ENCODE measurements around the gene KRT24.

The KRT24 gene

DNA sequence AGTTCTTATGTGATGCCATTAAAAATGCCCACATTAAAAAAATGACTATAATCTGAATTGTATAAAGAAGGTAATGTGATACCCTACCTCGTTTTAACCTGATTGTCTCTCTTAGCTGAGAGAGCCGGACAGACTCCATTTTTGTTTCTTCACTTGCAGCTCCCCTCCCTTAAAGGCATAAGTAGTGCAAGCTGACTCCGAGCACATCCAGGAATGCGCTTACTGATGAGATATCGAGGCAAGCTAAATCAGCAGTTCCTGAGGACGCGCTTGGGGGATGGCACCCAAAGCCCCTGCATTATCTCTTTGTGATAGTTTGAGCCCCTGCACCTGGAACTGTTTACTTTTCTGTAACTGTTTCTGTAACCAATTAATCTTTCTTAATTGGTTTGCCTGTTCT, 6.3 kb downstream of the KRT24 start:
- Histone ChIP-seq H3K27me3 (ENCODE audit: low read depth, low read length) (peaks cover 19% of the 10 kb centered on the region), H3K4me3 (ENCODE audit: low read length) (no peak overlapping the region), H3K36me3 (replicated peaks; ENCODE audit: low read depth, low read length) (no peaks in the 10 kb centered on the region), H3K9me3 (ENCODE audit: insufficient read depth, low read length) (no peaks in the 10 kb centered on the region), H3K9ac (ENCODE audit: low read length) (no peak overlapping the region), H3K27ac (ENCODE audit: low read length) (no peak overlapping the region), H2AFZ (ENCODE audit: low read depth, low read length) (no peak overlapping the region), H3K4me2 (ENCODE audit: low read length) (no peak overlapping the region), H3K4me1 (ENCODE audit: low read length) (peaks cover 9% of the 10 kb centered on the region), H3K79me2 (ENCODE audit: low read length) (no peaks in the 10 kb centered on the region), H4K20me1 (ENCODE audit: insufficient read depth, low read length) (no peaks in the 10 kb centered on the region)
- TF ChIP-seq EZH2phosphoT487 (IDR thresholded peaks at IDR 0.05; ENCODE audit: low read depth), result no peak

DNA sequence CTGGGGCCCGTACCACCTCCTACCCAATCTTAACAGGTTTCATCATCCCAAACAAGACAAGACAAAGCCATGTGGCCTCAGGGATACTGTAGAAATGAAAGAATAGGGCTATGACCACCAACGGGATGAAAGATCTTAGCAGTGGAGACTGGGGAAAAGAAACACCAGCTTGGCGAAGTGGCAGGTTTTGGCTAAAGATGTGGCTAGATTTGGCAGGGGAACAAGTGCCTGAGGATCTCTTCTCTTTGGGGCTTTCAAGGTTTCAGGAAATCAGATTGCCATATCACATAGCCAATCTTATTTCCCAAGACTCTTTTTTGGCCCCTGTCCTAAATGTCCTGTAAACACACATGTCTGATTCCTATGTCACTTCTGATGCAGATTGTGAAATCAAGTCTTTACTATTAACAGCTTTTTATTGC, 6.9 kb downstream of the KRT24 start:
- no peak overlapping the region for H3K4me3 ChIP-seq (ENCODE audit: low read length)
- peaks cover 24% of the 10 kb centered on the region for H3K27me3 ChIP-seq (ENCODE audit: low read depth, low read length)
- H3K4me1 ChIP-seq (ENCODE audit: low read length), result peaks cover 9% of the 10 kb centered on the region
- no peak for TF ChIP-seq EZH2phosphoT487 (IDR thresholded peaks at IDR 0.05; ENCODE audit: low read depth)
- TF ChIP-seq, protein P1, sequence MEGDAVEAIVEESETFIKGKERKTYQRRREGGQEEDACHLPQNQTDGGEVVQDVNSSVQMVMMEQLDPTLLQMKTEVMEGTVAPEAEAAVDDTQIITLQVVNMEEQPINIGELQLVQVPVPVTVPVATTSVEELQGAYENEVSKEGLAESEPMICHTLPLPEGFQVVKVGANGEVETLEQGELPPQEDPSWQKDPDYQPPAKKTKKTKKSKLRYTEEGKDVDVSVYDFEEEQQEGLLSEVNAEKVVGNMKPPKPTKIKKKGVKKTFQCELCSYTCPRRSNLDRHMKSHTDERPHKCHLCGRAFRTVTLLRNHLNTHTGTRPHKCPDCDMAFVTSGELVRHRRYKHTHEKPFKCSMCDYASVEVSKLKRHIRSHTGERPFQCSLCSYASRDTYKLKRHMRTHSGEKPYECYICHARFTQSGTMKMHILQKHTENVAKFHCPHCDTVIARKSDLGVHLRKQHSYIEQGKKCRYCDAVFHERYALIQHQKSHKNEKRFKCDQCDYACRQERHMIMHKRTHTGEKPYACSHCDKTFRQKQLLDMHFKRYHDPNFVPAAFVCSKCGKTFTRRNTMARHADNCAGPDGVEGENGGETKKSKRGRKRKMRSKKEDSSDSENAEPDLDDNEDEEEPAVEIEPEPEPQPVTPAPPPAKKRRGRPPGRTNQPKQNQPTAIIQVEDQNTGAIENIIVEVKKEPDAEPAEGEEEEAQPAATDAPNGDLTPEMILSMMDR (IDR thresholded peaks at IDR 0.05; ENCODE audit: low read depth, low read length), result no peak
- H3K9ac ChIP-seq (ENCODE audit: low read length), result no peak overlapping the region
- no peaks in the 10 kb centered on the region for H3K36me3 ChIP-seq (replicated peaks; ENCODE audit: low read depth, low read length)
- H3K9me3 ChIP-seq (ENCODE audit: insufficient read depth, low read length), result no peaks in the 10 kb centered on the region
- H4K20me1 ChIP-seq (ENCODE audit: insufficient read depth, low read length), result no peaks in the 10 kb centered on the region
- no peak overlapping the region for H3K4me2 ChIP-seq (ENCODE audit: low read length)
- peak overlapping the region; percentile 41; the same call in 1 of the 2 replicates for H2AFZ ChIP-seq (ENCODE audit: low read depth, low read length)
- H3K27ac ChIP-seq (ENCODE audit: low read length), result no peak overlapping the region
- H3K79me2 ChIP-seq (ENCODE audit: low read length), result no peaks in the 10 kb centered on the region

DNA sequence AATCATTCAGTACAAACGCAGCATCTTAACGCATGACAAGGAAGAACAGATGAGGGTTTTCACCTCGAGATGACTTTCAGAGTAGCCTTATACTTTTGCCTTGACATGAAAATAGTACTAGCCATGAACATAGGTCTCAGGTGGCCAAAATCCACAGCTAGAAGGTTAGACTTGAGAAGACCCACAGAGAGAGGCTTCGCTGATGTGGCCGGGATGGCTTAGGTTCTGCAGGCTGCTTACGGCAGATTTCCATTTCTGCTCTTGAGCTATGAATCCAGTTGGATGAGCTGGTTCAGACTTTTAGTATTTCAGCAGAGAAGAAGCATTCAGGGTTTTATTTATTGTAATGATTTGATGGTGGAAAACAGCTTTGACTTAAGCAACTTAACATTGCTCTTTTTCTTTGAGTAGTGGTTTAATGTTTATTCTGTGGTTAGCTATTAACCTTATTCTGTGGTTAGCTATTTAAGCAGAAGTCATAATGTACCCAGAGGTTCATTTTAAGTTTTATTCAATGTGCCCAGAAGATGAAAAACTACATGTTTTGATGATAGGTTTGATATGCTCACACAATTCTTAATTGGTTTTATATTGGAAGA, 7.6 kb downstream of the KRT24 start:
- Histone ChIP-seq H3K79me2 (ENCODE audit: low read length) (no peaks in the 10 kb centered on the region), H3K4me2 (ENCODE audit: low read length) (no peak overlapping the region), H3K27ac (ENCODE audit: low read length) (no peak overlapping the region), H3K27me3 (ENCODE audit: low read depth, low read length) (peaks cover 25% of the 10 kb centered on the region), H2AFZ (ENCODE audit: low read depth, low read length) (no peak overlapping the region), H4K20me1 (ENCODE audit: insufficient read depth, low read length) (no peaks in the 10 kb centered on the region), H3K9ac (ENCODE audit: low read length) (no peak overlapping the region), H3K36me3 (replicated peaks; ENCODE audit: low read depth, low read length) (no peaks in the 10 kb centered on the region), H3K4me3 (ENCODE audit: low read length) (no peak overlapping the region), H3K9me3 (ENCODE audit: insufficient read depth, low read length) (no peaks in the 10 kb centered on the region), H3K4me1 (ENCODE audit: low read length) (peaks cover 9% of the 10 kb centered on the region)
- TF ChIP-seq, protein P1 (IDR thresholded peaks at IDR 0.05; ENCODE audit: low read depth, low read length), result no peak
- no peak for TF ChIP-seq EZH2phosphoT487 (IDR thresholded peaks at IDR 0.05; ENCODE audit: low read depth)

DNA sequence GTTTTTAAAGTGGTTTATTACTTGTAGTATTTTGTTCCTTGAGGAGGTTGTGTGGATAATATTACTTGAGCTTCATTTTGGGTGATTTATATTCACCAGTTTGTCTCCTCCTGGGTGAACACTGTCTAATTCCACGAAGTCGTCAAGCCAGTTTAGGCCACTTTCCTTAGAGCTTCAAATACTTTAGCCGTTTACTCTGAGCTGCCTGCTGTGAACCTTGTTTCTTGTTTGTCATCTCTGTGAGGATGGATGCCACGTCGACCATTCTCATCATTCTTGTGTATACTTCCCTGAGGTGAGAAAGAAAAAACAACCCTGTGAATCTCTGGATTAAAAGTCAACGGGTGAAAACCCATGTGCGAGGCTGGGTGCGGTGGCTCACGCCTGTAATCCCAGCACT, 9.0 kb downstream of the KRT24 start:
- TF ChIP-seq EZH2phosphoT487 (IDR thresholded peaks at IDR 0.05; ENCODE audit: low read depth), result no peak
- TF ChIP-seq, protein P1 (IDR thresholded peaks at IDR 0.05; ENCODE audit: low read depth, low read length), result no peak
- H3K4me2 ChIP-seq (ENCODE audit: low read length), result no peak overlapping the region
- H2AFZ ChIP-seq (ENCODE audit: low read depth, low read length), result no peak overlapping the region
- no peaks in the 10 kb centered on the region for H4K20me1 ChIP-seq (ENCODE audit: insufficient read depth, low read length)
- no peaks in the 10 kb centered on the region for H3K9me3 ChIP-seq (ENCODE audit: insufficient read depth, low read length)
- H3K4me3 ChIP-seq (ENCODE audit: low read length), result no peak overlapping the region
- H3K4me1 ChIP-seq (ENCODE audit: low read length), result peaks cover 9% of the 10 kb centered on the region
- H3K9ac ChIP-seq (ENCODE audit: low read length), result no peak overlapping the region
- peaks cover 25% of the 10 kb centered on the region for H3K27me3 ChIP-seq (ENCODE audit: low read depth, low read length)
- H3K79me2 ChIP-seq (ENCODE audit: low read length), result no peaks in the 10 kb centered on the region
- no peak overlapping the region for H3K27ac ChIP-seq (ENCODE audit: low read length)
- H3K36me3 ChIP-seq (replicated peaks; ENCODE audit: low read depth, low read length), result no peaks in the 10 kb centered on the region
